Daoy (cell line): ENCODE measurements around the gene PLPP7. TPM values are rescaled to one million over a fixed set of nuclear protein-coding genes. Genes with fewer than 3 reads are reported as not detected.
"Not testable (repeated sequence)": the region's sequence is repeated elsewhere in the genome, so short reads cannot be mapped to it uniquely, and the experiment has no call there.

Experiments used
- DNase-seq: peaks from one replicate; pipeline ENCODE4 v3.0.0-alpha.2; 2015; ENCODE audit warnings: low read depth
- total RNA-seq: library from RNA; depleted of rRNA; stranded (reverse); fragments of >200 nt; shearing (Covaris generic); gene quantifications from 2 replicates; pipeline ENCODE4 v1.2.3, GENCODE V29; 2014

Gene PLPP7
- total RNA-seq, 1 experiment from 2014 or later, result 7.1 TPM

GRCh38 chr9:131266266-131267229 is 23.0 kb upstream of the PLPP7 start:
- DNase-seq, result no peak

DNA sequence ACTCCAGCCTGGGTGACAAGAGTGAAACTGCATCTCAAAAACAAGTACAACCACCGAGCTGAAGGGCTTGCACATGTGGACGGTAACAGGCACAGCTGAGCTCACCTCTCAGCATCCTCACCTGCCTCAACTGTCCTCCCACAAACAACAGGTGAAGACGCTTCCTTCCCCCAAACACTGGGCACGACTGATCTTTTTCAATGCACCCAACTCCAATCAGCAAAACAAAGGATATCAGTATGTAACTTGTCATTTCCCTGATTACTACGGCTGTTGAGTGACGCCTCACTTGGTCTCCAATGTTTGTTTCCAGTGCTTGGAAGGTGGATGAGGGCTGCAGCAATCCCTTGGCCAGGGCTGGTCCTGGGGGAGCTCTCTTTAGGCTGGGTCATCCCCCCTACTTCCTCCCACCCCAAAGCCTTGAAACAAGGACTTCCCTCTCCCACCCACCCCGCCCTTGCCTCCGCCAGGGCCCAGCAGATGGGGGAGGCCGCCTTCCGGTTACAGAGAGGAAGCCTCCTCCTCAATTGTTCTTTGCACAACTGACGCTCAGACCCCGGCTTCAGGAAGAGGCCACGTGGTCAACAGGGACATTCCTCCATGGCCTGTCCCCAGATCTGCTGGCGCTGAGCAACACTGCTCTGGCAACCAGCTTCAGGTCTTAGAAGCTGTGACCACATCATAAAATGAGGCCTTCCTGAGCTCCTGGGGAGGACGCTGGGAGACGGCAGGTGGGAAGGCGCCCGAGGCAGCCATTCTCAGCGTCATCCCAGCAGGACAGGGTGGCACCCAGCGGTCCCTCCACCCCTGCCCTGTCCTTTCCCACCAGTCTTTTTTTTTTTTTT is 19.1 kb upstream of the PLPP7 start:
- no peak for DNase-seq

DNA sequence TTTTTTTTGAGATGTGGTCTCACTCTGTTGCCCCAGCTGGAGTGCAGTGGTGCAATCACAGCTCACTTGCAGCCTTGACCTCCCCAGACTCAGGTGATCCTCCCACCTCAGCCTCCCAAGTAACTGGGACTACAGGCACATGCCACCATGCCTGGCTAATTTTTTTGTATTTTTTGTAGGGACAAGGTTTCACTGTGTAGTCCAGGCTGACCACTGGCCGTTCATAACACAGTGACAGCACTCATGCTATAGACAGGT is 18.6 kb upstream of the PLPP7 start:
- DNase-seq, result not testable (repeated sequence)

- DNase-seq, result no peak
Measured at GRCh38 chr9:131271506-131271931, 18.0 kb upstream of the PLPP7 start.

GRCh38 chr9:131272212-131272611 is 17.3 kb upstream of the PLPP7 start:
- no peak for DNase-seq

DNA sequence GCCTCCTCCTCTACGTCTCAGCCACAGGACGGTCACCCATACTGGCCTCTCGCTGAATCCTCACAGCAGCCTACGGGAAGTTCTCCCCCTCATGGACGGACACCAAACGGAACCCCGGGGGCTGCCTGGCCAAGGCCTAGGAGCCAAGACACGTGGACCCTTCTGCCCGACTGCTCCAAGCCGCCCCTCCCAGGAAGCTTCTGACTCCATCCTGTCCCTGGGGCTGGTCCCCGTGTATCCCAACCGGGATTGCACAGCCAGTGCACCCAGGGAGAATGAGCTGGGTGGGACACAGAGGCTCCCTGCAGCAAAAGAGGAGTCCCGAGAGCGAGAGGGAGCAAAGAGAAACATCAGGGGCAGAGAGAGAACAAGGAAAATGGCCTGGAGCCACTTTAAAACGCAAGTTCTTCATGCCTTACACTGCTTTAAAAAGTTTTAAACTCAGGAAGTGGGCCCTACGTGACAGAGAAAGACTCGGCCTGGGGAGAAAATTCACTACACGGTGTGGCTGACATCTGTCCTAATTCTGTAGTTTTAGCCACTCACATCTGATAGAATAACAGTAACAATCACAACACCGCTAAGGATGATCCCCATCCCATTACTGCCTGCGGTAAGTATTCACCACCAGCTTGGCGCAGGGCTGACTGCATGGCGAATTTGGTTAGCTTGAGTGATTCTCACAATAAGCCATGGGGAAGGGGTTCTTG is 16.2 kb upstream of the PLPP7 start:
- no peak for DNase-seq

DNA sequence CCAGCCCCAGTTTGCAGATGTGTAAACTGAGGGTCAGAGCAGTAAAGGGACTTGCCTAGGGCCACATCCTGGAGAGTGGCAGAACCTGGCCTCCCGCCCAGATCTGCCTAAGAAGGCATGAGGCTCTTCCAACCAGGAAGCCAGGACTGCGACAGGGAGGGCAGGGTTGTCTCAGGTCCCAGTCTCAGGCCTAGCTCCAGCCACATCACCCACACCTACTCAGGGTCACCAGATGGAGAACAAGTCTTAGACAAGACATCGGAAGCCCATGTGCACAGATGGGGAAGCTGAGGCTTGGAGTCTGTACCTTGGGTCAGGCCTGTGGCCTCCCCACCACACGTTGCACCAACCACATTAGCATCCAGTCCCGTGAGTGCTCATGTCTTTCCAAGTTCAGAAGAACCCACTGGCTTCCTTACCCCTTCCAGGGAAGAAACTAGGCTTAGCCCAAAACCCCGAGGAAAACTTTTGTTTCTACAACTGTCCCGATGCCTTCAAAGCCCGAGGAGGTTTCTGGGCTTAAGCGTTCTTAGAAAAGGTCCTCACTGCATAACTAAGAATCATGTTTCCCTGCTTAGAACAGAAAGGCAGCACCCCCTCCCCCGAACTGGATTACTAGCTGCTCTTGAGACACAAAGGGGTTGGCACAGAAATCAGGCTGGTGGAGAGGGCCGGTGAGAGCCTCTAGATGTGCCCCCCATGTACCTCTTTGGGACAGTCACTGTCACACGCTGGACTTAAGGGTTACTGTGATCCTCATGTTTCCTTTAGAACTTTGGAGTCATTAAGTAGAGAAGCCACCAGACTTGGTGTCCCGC is 15.5 kb upstream of the PLPP7 start:
- DNase-seq, result no peak

DNA sequence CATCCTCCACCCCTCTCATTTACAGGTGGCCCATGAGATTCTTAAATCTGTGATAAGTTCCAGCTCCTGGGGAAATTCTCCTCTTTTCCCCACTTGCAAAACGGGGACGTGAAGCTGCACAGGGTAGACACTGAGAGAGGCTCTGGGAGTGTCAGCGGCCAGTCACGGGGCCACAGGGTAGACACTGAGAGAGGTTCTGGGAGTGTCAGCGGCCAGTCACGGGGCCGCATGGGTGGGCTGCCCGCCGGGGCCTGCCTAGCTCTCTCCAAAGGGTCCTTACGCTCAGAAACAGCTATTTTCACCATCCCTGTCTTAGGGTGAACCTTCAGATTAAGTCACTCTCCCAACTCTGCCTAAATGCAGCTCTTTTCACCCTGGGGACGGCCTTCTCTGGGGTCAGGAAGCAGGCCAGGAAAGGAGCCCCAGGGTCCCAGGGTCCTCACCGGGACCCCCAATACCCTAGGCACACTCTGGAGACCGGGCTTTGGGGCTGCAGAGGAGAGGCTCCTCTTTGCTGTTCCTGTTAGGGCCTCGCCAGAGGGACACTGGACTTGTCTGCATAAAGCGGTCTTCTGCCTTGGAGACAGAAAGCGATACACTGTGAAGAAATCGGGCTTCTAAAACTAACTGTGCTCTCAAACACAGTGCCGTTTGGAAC is 14.7 kb upstream of the PLPP7 start:
- DNase-seq, result no peak

- no peak for DNase-seq
Measured at GRCh38 chr9:131275332-131276093, 14.0 kb upstream of the PLPP7 start.

- no peak for DNase-seq
Measured at GRCh38 chr9:131276094-131276888, 13.2 kb upstream of the PLPP7 start, which contains the start of gene FAM78A. Gene FAM78A (minus strand): TSS chr9:131276510. CDS start chr9:131276179, 331 bp downstream.

DNA sequence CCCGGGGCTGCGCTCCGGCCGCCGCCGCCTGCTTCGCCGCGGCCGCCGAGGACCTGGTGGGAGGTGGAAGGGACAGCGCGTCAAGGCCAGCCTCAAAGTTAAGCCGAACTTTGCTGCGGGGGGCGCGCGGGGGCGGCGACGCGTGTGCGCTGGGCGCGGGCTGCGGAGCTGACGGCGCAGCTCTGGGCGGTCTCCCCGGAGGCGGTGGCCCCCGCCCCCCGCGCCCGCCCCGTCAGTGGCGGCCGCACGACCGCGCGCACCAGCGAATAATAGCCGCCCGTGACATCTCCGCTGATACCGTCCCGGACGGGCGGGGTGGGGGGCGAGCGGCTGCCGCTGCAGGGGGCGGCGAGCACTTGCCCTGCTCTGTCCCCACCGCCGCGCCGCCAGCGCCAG is 12.6 kb upstream of the PLPP7 start:
- no peak for DNase-seq

DNA sequence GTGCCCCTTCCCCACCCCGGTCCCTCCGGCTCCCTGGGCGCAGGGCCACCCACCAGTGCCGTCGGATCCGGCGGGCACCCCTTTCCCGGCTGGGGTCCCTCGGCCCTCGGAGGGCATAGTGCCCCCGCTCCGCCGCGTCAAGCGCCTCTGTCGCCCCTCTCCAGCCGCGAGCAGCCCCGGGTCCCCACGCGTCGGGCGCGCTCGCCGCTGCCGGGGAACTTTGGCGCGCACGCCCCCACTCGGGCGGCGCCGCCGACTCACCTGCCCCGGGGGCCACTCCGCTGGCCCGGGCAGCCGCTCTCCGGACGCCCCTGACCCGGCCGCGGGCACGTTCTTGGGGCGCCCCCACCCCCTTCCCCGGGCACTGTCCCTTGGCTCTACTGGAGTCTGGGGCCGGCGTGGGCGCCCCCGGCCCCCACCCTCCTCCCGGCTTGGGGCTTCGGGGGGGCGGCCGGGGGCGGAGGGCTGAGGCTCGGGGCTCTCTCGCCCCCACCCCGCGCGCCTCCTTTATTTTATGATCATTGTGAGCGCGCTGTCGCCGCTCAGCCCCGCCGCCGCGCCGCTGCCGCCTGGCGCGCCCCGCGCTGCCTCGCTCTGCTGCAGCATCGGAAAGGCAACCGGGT is 12.1 kb upstream of the PLPP7 start:
- DNase-seq, result no peak

DNA sequence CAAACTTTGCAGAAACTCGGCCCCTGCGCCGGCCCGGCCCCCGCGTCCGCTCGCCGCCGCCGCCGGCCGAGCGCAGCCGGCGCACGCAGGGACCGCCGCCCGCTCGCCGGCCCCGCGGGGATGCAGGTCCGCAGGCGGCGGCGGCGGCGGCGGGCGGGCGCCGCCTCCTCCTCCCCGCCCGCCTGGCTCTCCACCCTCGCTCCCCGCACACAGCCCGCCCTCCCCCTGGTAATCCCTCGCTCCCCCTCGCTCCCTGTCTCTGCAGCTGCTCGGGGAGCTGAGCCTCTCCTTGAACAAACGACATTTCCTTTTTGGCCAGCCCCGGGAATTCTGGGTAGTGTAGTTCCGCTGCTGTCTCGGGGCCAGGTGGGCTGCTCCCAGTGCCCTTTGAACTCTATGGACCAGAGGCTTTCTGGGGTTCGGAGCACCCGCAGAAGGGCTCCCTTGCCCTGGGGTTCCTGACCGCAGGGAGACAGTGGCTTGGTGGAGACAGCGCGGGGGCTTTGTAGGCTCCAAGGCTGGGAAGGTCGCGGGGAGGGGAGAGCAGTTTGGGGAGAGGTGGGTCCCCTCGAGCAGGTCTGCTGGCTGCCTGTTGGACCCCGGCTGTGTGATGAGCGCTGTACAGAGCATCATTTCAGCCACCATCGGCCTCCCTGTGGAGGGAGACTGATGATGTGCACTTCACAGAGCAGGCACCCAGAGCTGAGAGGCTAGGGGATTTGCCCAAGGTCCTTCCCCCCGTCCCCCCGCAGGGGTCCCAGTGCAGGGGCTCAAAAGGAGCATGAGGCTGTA is 11.4 kb upstream of the PLPP7 start:
- peak; percentile 92 for DNase-seq

GRCh38 chr9:131278702-131279111 is 10.8 kb upstream of the PLPP7 start:
- no peak for DNase-seq

- DNase-seq, result no peak
Measured at GRCh38 chr9:131279196-131279862, 10.2 kb upstream of the PLPP7 start.

GRCh38 chr9:131279863-131280570 is 9.5 kb upstream of the PLPP7 start:
- DNase-seq, result no peak

DNA sequence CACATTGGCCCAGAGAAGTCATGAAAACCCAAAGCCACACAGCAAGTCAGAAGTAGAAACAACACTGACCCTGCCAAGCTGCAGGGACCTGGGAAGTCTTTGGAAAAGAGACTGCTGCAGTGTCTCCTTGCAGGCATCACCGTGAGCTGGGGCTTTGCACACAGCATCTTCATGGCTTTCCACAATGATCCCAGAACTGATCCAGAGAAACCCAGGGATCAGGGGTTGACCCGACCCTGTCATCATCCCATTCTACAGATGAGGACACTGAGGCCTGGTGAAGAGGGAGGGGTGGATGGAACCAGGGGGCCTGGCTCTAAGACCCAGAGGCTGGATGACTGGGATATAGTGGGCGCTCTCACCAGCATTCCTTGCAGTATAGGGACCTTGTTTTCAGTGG is 8.9 kb upstream of the PLPP7 start:
- no peak for DNase-seq
